ENCODE results near the gene FSHR. TPM values are rescaled to one million over a fixed set of nuclear protein-coding genes. Genes with fewer than 3 reads are reported as not detected.

FSHR gene
- total and polyA plus RNA-seq, 2 experiments from 2014 or later: not detected

DNA sequence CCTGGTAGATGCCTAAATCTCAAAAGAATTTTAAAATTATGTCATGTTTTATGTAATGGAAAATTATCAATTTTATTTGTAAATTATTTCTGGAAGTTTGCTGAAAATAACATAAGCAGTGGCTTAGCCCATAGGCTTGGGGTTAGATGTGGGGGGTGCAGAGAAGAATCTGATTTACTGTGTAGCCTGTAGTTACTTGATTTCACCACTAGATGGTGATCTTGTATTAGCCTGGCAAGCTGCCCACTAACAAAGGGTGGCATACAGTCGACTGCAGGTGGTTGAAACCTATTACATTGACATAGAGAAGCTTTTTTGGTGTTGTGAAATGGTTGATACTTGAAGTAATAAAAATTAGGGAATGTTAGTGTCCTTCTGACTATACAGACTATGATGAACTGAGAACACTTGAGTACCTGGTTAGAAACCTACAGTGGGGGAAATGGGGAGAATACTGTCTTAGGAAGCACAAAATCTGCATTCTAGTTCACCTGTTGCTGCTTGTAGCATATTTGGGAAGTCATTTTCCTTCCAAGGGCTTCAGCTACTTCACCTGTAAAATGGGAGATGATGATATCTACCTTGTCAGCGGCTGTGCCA lies 207.8 kb downstream of the FSHR start:
- peak; percentile 62 for DNase-seq
- TF ChIP-seq EZH2 (IDR thresholded peaks at IDR 0.05; ENCODE audit: insufficient read depth, poor library complexity, severe bottlenecking) (no peak), EZH2phosphoT487 (IDR thresholded peaks at IDR 0.05; ENCODE audit: insufficient read depth, low read depth) (no peak)
- H3F3A ChIP-seq (ENCODE audit: insufficient read depth): no peaks in the 10 kb centered on the region
- no peaks in the 10 kb centered on the region for H3K4me1 ChIP-seq (ENCODE audit: insufficient read depth)
- H3K9ac ChIP-seq: no peak overlapping the region
- H3K4me3 ChIP-seq: no peak overlapping the region
- in situ Hi-C loops (cut with MboI): loop anchor here (25.0 kb wide), 1 partner anchor 334 kb away; the partner anchor contains the start of gene GTF2A1L
- H4K20me1 ChIP-seq (ENCODE audit: insufficient read depth): no peaks in the 10 kb centered on the region
- no peak overlapping the region for H2AFZ ChIP-seq
- H3K9me3 ChIP-seq (ENCODE audit: low read depth): no peaks in the 10 kb centered on the region
- no peaks in the 10 kb centered on the region for H3K79me2 ChIP-seq (ENCODE audit: insufficient read depth)
- no peak overlapping the region for H3K4me2 ChIP-seq (ENCODE audit: unreplicated experiment)
- peaks cover 5% of the 10 kb centered on the region; the same call in 1 of the 2 replicates for H3K27me3 ChIP-seq (replicated peaks; ENCODE audit: insufficient read depth)
- no peaks in the 10 kb centered on the region for H3K36me3 ChIP-seq (ENCODE audit: low read depth)
- 43 to 48% methylated on average over 2 of the region's 2 CpGs for WGBS, 2 experiments (ENCODE audit: low coverage in 1 of 2, low lambda C conversion rate in 2 of 2, missing lambda C conversion rate in 2 of 2)
- no peak overlapping the region for H3K27ac ChIP-seq
- H3K9me2 ChIP-seq (ENCODE audit: insufficient read depth): no peaks in the 10 kb centered on the region

DNA sequence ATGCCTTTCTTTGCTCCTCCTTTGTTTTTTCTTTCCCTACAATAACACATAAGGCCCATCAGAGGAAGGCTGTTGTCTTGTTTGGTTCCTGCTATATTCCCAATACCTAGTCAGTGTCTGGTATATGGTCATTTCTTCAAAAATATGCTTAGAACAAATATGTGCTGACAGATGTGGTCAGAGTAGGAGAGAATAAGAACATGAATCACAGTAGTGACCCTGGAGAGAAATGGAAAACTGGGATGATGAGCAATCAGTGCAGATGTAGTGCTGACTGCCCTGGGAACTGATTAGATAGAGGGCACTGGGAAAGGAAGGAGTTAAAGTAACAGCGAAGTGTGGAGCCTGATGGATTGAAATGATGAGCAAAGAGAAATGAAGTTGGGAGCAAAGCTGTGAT lies 209.4 kb downstream of the FSHR start:
- peak; percentile 15 for DNase-seq
- H3F3A ChIP-seq (ENCODE audit: insufficient read depth): no peaks in the 10 kb centered on the region
- H3K4me3 ChIP-seq: no peak overlapping the region
- no peak overlapping the region for H3K27ac ChIP-seq
- in situ Hi-C loops (cut with MboI): loop anchor here (25.0 kb wide), 1 partner anchor 333 kb away; the partner anchor contains the start of gene GTF2A1L
- WGBS, 2 experiments (ENCODE audit: low coverage in 1 of 2, low lambda C conversion rate in 2 of 2, missing lambda C conversion rate in 2 of 2): 75 to 95% methylated on average over 1 of the region's 1 CpG
- H3K4me2 ChIP-seq (ENCODE audit: unreplicated experiment): no peak overlapping the region
- H3K36me3 ChIP-seq (ENCODE audit: low read depth): no peaks in the 10 kb centered on the region
- no peaks in the 10 kb centered on the region for H3K79me2 ChIP-seq (ENCODE audit: insufficient read depth)
- no peaks in the 10 kb centered on the region for H3K4me1 ChIP-seq (ENCODE audit: insufficient read depth)
- no peak for TF ChIP-seq EZH2 (IDR thresholded peaks at IDR 0.05; ENCODE audit: insufficient read depth, poor library complexity, severe bottlenecking)
- no peak for TF ChIP-seq EZH2phosphoT487 (IDR thresholded peaks at IDR 0.05; ENCODE audit: insufficient read depth, low read depth)
- no peaks in the 10 kb centered on the region for H3K9me2 ChIP-seq (ENCODE audit: insufficient read depth)
- H2AFZ ChIP-seq: no peak overlapping the region
- H3K9me3 ChIP-seq (ENCODE audit: low read depth): no peaks in the 10 kb centered on the region
- no peaks in the 10 kb centered on the region for H4K20me1 ChIP-seq (ENCODE audit: insufficient read depth)
- peaks cover 5% of the 10 kb centered on the region; the same call in 1 of the 2 replicates for H3K27me3 ChIP-seq (replicated peaks; ENCODE audit: insufficient read depth)
- H3K9ac ChIP-seq: no peak overlapping the region

- Histone ChIP-seq H3K27ac (no peak overlapping the region), H3K4me1 (ENCODE audit: insufficient read depth) (no peaks in the 10 kb centered on the region), H2AFZ (no peak overlapping the region), H3K9ac (no peak overlapping the region), H3F3A (ENCODE audit: insufficient read depth) (no peaks in the 10 kb centered on the region), H3K4me2 (ENCODE audit: unreplicated experiment) (no peak overlapping the region), H3K79me2 (ENCODE audit: insufficient read depth) (no peaks in the 10 kb centered on the region), H3K27me3 (replicated peaks; ENCODE audit: insufficient read depth) (peaks cover 11% of the 10 kb centered on the region; the same call in 1 of the 2 replicates), H3K4me3 (no peak overlapping the region), H4K20me1 (ENCODE audit: insufficient read depth) (no peaks in the 10 kb centered on the region), H3K36me3 (ENCODE audit: low read depth) (no peaks in the 10 kb centered on the region), H3K9me2 (ENCODE audit: insufficient read depth) (no peaks in the 10 kb centered on the region), H3K9me3 (ENCODE audit: low read depth) (no peaks in the 10 kb centered on the region)
- no peak for TF ChIP-seq EZH2 (IDR thresholded peaks at IDR 0.05; ENCODE audit: insufficient read depth, poor library complexity, severe bottlenecking)
- in situ Hi-C loops (cut with MboI): loop anchor here (25.0 kb wide), 1 partner anchor 331 kb away; the partner anchor contains the start of gene GTF2A1L
- DNase-seq: peak; percentile 14
- WGBS, 2 experiments (ENCODE audit: low coverage in 1 of 2, low lambda C conversion rate in 2 of 2, missing lambda C conversion rate in 2 of 2): 28 to 30% methylated on average over 3 of the region's 3 CpGs
These were observed 210.9 kb downstream of the FSHR start for GRCh38 chr2:48943436-48943835.

DNA sequence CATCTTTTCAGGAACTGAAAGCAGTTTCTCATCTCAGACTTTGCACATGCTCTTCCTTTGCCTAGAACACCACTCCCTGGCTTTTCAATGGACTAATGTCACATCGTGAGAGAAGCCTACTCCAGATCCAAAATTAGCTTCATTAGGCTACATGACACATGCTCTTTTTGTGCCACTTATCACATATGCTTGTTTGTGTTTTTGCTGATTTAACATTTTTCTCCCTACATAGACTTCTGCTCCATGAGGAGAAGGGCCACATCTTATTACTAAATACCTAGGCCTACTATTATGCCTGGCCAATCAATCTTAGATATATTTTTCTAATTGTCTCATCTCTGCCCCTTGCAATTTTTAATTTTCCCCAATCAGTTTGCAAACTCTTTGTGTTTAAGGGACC lies 212.4 kb downstream of the FSHR start:
- DNase-seq: no peak
- H3K4me3 ChIP-seq: no peak overlapping the region

More for the DNA sequence above, 212.4 kb downstream of the FSHR start:
- Histone ChIP-seq H3K4me2 (ENCODE audit: unreplicated experiment) (no peak overlapping the region), H3K27ac (no peak overlapping the region), H3K4me1 (ENCODE audit: insufficient read depth) (no peaks in the 10 kb centered on the region), H3K9me3 (ENCODE audit: low read depth) (no peaks in the 10 kb centered on the region), H4K20me1 (ENCODE audit: insufficient read depth) (no peaks in the 10 kb centered on the region), H3K36me3 (ENCODE audit: low read depth) (no peaks in the 10 kb centered on the region), H3K9me2 (ENCODE audit: insufficient read depth) (no peaks in the 10 kb centered on the region), H3K79me2 (ENCODE audit: insufficient read depth) (no peaks in the 10 kb centered on the region), H2AFZ (no peak overlapping the region), H3K27me3 (replicated peaks; ENCODE audit: insufficient read depth) (peaks cover 11% of the 10 kb centered on the region; the same call in 1 of the 2 replicates), H3K9ac (no peak overlapping the region), H3F3A (ENCODE audit: insufficient read depth) (no peaks in the 10 kb centered on the region)
- TF ChIP-seq EZH2phosphoT487 (IDR thresholded peaks at IDR 0.05; ENCODE audit: insufficient read depth, low read depth) (no peak), EZH2 (IDR thresholded peaks at IDR 0.05; ENCODE audit: insufficient read depth, poor library complexity, severe bottlenecking) (no peak)
- in situ Hi-C loops (cut with MboI): loop anchor here (25.0 kb wide), 1 partner anchor 330 kb away; the partner anchor contains the start of gene GTF2A1L
- 0 to 4% methylated on average over 1 of the region's 1 CpG for WGBS, 2 experiments (ENCODE audit: low coverage in 1 of 2, low lambda C conversion rate in 2 of 2, missing lambda C conversion rate in 2 of 2)

Measured in GM23248 (cell line).